RWPE2 (cell line): Measurements from ENCODE around the gene SLC26A1.

Experiments
- ATAC-seq: fragments of 200-7000 bp; cut with Tn5 transposase; 3 replicates; pipeline ENCODE4 v1.9.1; 2021; ENCODE audit warnings: low read depth
- DNase-seq: peaks from one replicate; pipeline ENCODE4 v3.0.0-alpha.2; 2020; ENCODE audit warnings: low spot score
- H3K27ac ChIP-seq: fragments of 450-650 bp; 2 replicates; pipeline ENCODE4 v1.5.1; 2017; ENCODE audit warnings: mild to moderate bottlenecking; ENCODE audit not compliant: poor library complexity, severe bottlenecking
- H3K27me3 ChIP-seq: fragments of 250-450 bp; sonication (Bioruptor Pico); 2 replicates; pipeline ENCODE4 v1.5.1; 2021; ENCODE audit warnings: mild to moderate bottlenecking, moderate library complexity; ENCODE audit not compliant: insufficient read depth, poor library complexity, severe bottlenecking
- H3K36me3 ChIP-seq: fragments of 250-450 bp; sonication (Bioruptor Pico); 2 replicates; pipeline ENCODE4 v1.5.1; 2020; ENCODE audit warnings: low read depth, mild to moderate bottlenecking, moderate library complexity
- H3K4me1 ChIP-seq: fragments of 250-450 bp; sonication (Bioruptor Pico); 2 replicates; pipeline ENCODE4 v1.5.1; 2021; ENCODE audit warnings: mild to moderate bottlenecking, moderate library complexity; ENCODE audit not compliant: insufficient read depth, poor library complexity, severe bottlenecking
- H3K4me3 ChIP-seq: fragments of 250-450 bp; sonication (Bioruptor Pico); 2 replicates; pipeline ENCODE4 v1.5.1; 2021; ENCODE audit warnings: mild to moderate bottlenecking, moderate library complexity; ENCODE audit not compliant: severe bottlenecking
- H3K9me3 ChIP-seq: fragments of 250-450 bp; sonication (Bioruptor Pico); 2 replicates; pipeline ENCODE4 v1.5.1; 2021; ENCODE audit warnings: mild to moderate bottlenecking, moderate library complexity; ENCODE audit not compliant: severe bottlenecking
- CTCF ChIP-seq: fragments of 450-650 bp; IDR thresholded peaks from one replicate; pipeline ENCODE4 v1.5.1; 2017; ENCODE audit warnings: mild to moderate bottlenecking, moderate library complexity; ENCODE audit not compliant: poor library complexity, severe bottlenecking

Gene SLC26A1

GRCh38 chr4:956531-957230, 36.5 kb downstream of the SLC26A1 start:
- H3K4me1 ChIP-seq: no peaks in the 10 kb centered on the region
- no peak for TF ChIP-seq CTCF
- no peak overlapping the region for H3K4me3 ChIP-seq
- no peaks in the 10 kb centered on the region for H3K9me3 ChIP-seq
- no peaks in the 10 kb centered on the region for H3K27me3 ChIP-seq
- no peak for ATAC-seq
- H3K27ac ChIP-seq: no peak overlapping the region
- no peak for DNase-seq
- no peaks in the 10 kb centered on the region for H3K36me3 ChIP-seq

- Histone ChIP-seq H3K4me1 (no peaks in the 10 kb centered on the region), H3K27me3 (no peaks in the 10 kb centered on the region), H3K36me3 (no peaks in the 10 kb centered on the region), H3K27ac (no peak overlapping the region), H3K4me3 (no peak overlapping the region), H3K9me3 (no peaks in the 10 kb centered on the region)
- ATAC-seq (no peak), DNase-seq (peak; percentile 52)
- no peak for TF ChIP-seq CTCF
Measured at GRCh38 chr4:955931-956381, 37.2 kb downstream of the SLC26A1 start.

GRCh38 chr4:955161-955921, 37.9 kb downstream of the SLC26A1 start:
- Histone ChIP-seq H3K4me1 (no peaks in the 10 kb centered on the region), H3K9me3 (no peaks in the 10 kb centered on the region), H3K36me3 (no peaks in the 10 kb centered on the region), H3K4me3 (no peak overlapping the region), H3K27ac (no peak overlapping the region), H3K27me3 (no peaks in the 10 kb centered on the region)
- ATAC-seq: no peak
- TF ChIP-seq CTCF: no peak
- DNase-seq: no peak

GRCh38 chr4:954211-955020, 38.8 kb downstream of the SLC26A1 start:
- ATAC-seq: no peak

More at GRCh38 chr4:954211-955020, 38.8 kb downstream of the SLC26A1 start:
- Histone ChIP-seq H3K4me1 (no peaks in the 10 kb centered on the region), H3K9me3 (no peaks in the 10 kb centered on the region), H3K4me3 (no peak overlapping the region), H3K36me3 (no peaks in the 10 kb centered on the region), H3K27me3 (no peaks in the 10 kb centered on the region), H3K27ac (no peak overlapping the region)
- DNase-seq: no peak
- TF ChIP-seq CTCF: no peak
